Measurements from ENCODE around the gene ST8SIA4. TPM values are rescaled to one million over a fixed set of nuclear protein-coding genes. Genes with fewer than 3 reads are reported as not detected.

Gene ST8SIA4
- total RNA-seq, 1 experiment from 2014 or later = 7.7 TPM

- DNase-seq (ENCODE audit: extremely low read depth, low read depth) = no peak
Measured at GRCh38 chr5:100832252-100833230, 70.5 kb downstream of the ST8SIA4 start.

- DNase-seq (ENCODE audit: extremely low read depth, low read depth) = no peak
Measured at GRCh38 chr5:100828898-100829356, 74.2 kb downstream of the ST8SIA4 start.

GRCh38 chr5:100828071-100828897 is 74.8 kb downstream of the ST8SIA4 start:
- no peak for DNase-seq (ENCODE audit: extremely low read depth, low read depth)

GRCh38 chr5:100827481-100827889 is 75.6 kb downstream of the ST8SIA4 start:
- peak; percentile 72 for DNase-seq (ENCODE audit: extremely low read depth, low read depth)

- no peak for DNase-seq (ENCODE audit: extremely low read depth, low read depth)
Measured at GRCh38 chr5:100826133-100826532, 76.9 kb downstream of the ST8SIA4 start.

- no peak for DNase-seq (ENCODE audit: extremely low read depth, low read depth)
Measured at GRCh38 chr5:100824635-100825034, 78.4 kb downstream of the ST8SIA4 start.

GRCh38 chr5:100823812-100824211 is 79.3 kb downstream of the ST8SIA4 start:
- no peak for DNase-seq (ENCODE audit: extremely low read depth, low read depth)

GRCh38 chr5:100821751-100822150 is 81.3 kb downstream of the ST8SIA4 start:
- no peak for DNase-seq (ENCODE audit: extremely low read depth, low read depth)

- no peak for DNase-seq (ENCODE audit: extremely low read depth, low read depth)
Measured at GRCh38 chr5:100818340-100818739, 84.7 kb downstream of the ST8SIA4 start.

- no peak for DNase-seq (ENCODE audit: extremely low read depth, low read depth)
Measured at GRCh38 chr5:100803397-100803796, 99.7 kb downstream of the ST8SIA4 start.

GRCh38 chr5:100802208-100802607 is 100.9 kb downstream of the ST8SIA4 start:
- DNase-seq (ENCODE audit: extremely low read depth, low read depth) = no peak

- no peak for DNase-seq (ENCODE audit: extremely low read depth, low read depth)
Measured at GRCh38 chr5:100800562-100800961, 102.5 kb downstream of the ST8SIA4 start.

- no peak for DNase-seq (ENCODE audit: extremely low read depth, low read depth)
Measured at GRCh38 chr5:100799166-100799565, 103.9 kb downstream of the ST8SIA4 start.

GRCh38 chr5:100797861-100798260 is 105.2 kb downstream of the ST8SIA4 start:
- DNase-seq (ENCODE audit: extremely low read depth, low read depth) = no peak

- DNase-seq (ENCODE audit: extremely low read depth, low read depth) = no peak
Measured at GRCh38 chr5:100796851-100797250, 106.2 kb downstream of the ST8SIA4 start.

- no peak for DNase-seq (ENCODE audit: extremely low read depth, low read depth)
Measured at GRCh38 chr5:100794844-100795243, 108.2 kb downstream of the ST8SIA4 start.

- no peak for DNase-seq (ENCODE audit: extremely low read depth, low read depth)
Measured at GRCh38 chr5:100794218-100794617, 108.9 kb downstream of the ST8SIA4 start.

GRCh38 chr5:100792781-100793180 is 110.3 kb downstream of the ST8SIA4 start:
- no peak for DNase-seq (ENCODE audit: extremely low read depth, low read depth)

GRCh38 chr5:100791391-100791790 is 111.7 kb downstream of the ST8SIA4 start:
- no peak for DNase-seq (ENCODE audit: extremely low read depth, low read depth)

- DNase-seq (ENCODE audit: extremely low read depth, low read depth) = no peak
Measured at GRCh38 chr5:100790951-100791350, 112.1 kb downstream of the ST8SIA4 start.

GRCh38 chr5:100790170-100790665 is 112.9 kb downstream of the ST8SIA4 start:
- no peak for DNase-seq (ENCODE audit: extremely low read depth, low read depth)

Measured in NCI-H460 (cell line).